Hepatocyte (in vitro differentiated cells): ENCODE data around the gene OLA1. TPM values are rescaled to one million over a fixed set of nuclear protein-coding genes. Genes with fewer than 3 reads are reported as not detected.

Source experiments
- DNase-seq: peaks from one replicate; pipeline ENCODE4 v3.0.0-alpha.2; 2016; ENCODE audit warnings: low spot score
- H2AFZ ChIP-seq: fragments of 200-600 bp; sonication (generic); 2 replicates; pipeline ENCODE4 v1.6.0; 2016; ENCODE audit warnings: antibody characterized with exemption, mild to moderate bottlenecking
- H3K27ac ChIP-seq: fragments of 200-600 bp; sonication (generic); 2 replicates; pipeline ENCODE4 v1.5.1; 2016; ENCODE audit warnings: mild to moderate bottlenecking
- H3K27me3 ChIP-seq: fragments of 200-600 bp; sonication (generic); 2 replicates; pipeline ENCODE4 v1.6.1; 2016
- H3K36me3 ChIP-seq: fragments of 200-600 bp; sonication (generic); replicated peaks from 2 replicates; pipeline ENCODE4 v1.5.1; 2016; ENCODE audit warnings: low read depth; ENCODE audit not compliant: insufficient read depth
- H3K4me1 ChIP-seq: fragments of 200-600 bp; sonication (generic); 2 replicates; pipeline ENCODE4 v1.5.1; 2016; ENCODE audit warnings: mild to moderate bottlenecking, moderate library complexity; ENCODE audit not compliant: insufficient read depth
- H3K4me2 ChIP-seq: fragments of 200-600 bp; sonication (generic); 2 replicates; pipeline ENCODE4 v1.6.0; 2016
- H3K4me3 ChIP-seq: fragments of 200-600 bp; sonication (generic); 2 replicates; pipeline ENCODE4 v1.5.1; 2016; ENCODE audit warnings: mild to moderate bottlenecking
- H3K79me2 ChIP-seq: fragments of 200-600 bp; sonication (generic); 2 replicates; pipeline ENCODE4 v1.6.0; 2017; ENCODE audit warnings: mild to moderate bottlenecking
- H3K9me2 ChIP-seq: fragments of 200-600 bp; sonication (generic); replicated peaks from 2 replicates; pipeline ENCODE4 v1.6.0; 2017; ENCODE audit warnings: mild to moderate bottlenecking; ENCODE audit not compliant: insufficient read depth
- H3K9me3 ChIP-seq: fragments of 200-600 bp; sonication (generic); 2 replicates; pipeline ENCODE4 v1.5.1; 2016; ENCODE audit warnings: low read depth, mild to moderate bottlenecking
- H4K20me1 ChIP-seq: fragments of 200-600 bp; sonication (generic); 2 replicates; pipeline ENCODE4 v1.6.0; 2016; ENCODE audit warnings: mild to moderate bottlenecking; ENCODE audit not compliant: insufficient read depth, poor library complexity, severe bottlenecking
- CTCF ChIP-seq: fragments of 200-600 bp; sonication (generic); IDR thresholded peaks from 2 replicates; pipeline ENCODE4 v1.5.1; 2016; ENCODE audit warnings: antibody characterized with exemption, mild to moderate bottlenecking; ENCODE audit not compliant: poor library complexity
- EZH2 ChIP-seq: fragments of 200-600 bp; sonication (generic); IDR thresholded peaks from 2 replicates; pipeline ENCODE4 v1.6.1; 2016; ENCODE audit warnings: antibody characterized with exemption, mild to moderate bottlenecking, borderline replicate concordance
- EZH2phosphoT487 ChIP-seq: fragments of 200-600 bp; sonication (generic); IDR thresholded peaks from one replicate; pipeline ENCODE4 v1.6.1; 2018; ENCODE audit warnings: antibody characterized with exemption, mild to moderate bottlenecking, low read depth, moderate library complexity; ENCODE audit not compliant: unreplicated experiment, severe bottlenecking
- WGBS: methylation state at CpG from one replicate; pipeline ENCODE4 v1.1.6; 2016; ENCODE audit warnings: low lambda C conversion rate; ENCODE audit errors: missing lambda C conversion rate; 5-methylcytosine and 5-hydroxymethylcytosine counted together
- polyA plus RNA-seq: library from polyadenylated mRNA; unstranded; fragments of >200 nt; fragmentation: Nextera tagmentation; extraction: Ambion mirVana; gene quantifications from 2 replicates; pipeline ENCODE4 v1.2.1, GENCODE V29; 2016
- total RNA-seq: library from RNA; depleted of rRNA; stranded (reverse); fragments of >200 nt; gene quantifications from 2 replicates; pipeline ENCODE4 v1.2.3, GENCODE V29; 2014

Gene OLA1
- total and polyA plus RNA-seq, 2 experiments from 2014 or later, result 89.3 to 89.6 TPM

- Histone ChIP-seq H3K27ac (no peak overlapping the region), H3K36me3 (no peaks in the 10 kb centered on the region), H3K79me2 (peaks cover 54% of the 10 kb centered on the region), H3K4me2 (no peak overlapping the region), H3K9me3 (no peaks in the 10 kb centered on the region), H2AFZ (no peak overlapping the region), H3K27me3 (no peaks in the 10 kb centered on the region), H3K9me2 (no peaks in the 10 kb centered on the region), H4K20me1 (no peaks in the 10 kb centered on the region), H3K4me1 (peaks cover 3% of the 10 kb centered on the region), H3K4me3 (no peak overlapping the region)
- no peak for DNase-seq
- TF ChIP-seq EZH2phosphoT487 (no peak), CTCF (no peak), EZH2 (no peak)
These were observed 67.6 kb downstream of the OLA1 start for GRCh38 chr2:174180726-174181236.

GRCh38 chr2:174180165-174180724 lies 68.1 kb downstream of the OLA1 start:
- H4K20me1 ChIP-seq, result no peaks in the 10 kb centered on the region
- peaks cover 3% of the 10 kb centered on the region for H3K4me1 ChIP-seq
- H3K79me2 ChIP-seq, result peaks cover 49% of the 10 kb centered on the region
- no peak overlapping the region for H3K4me2 ChIP-seq
- H3K36me3 ChIP-seq, result no peaks in the 10 kb centered on the region
- H3K27ac ChIP-seq, result no peak overlapping the region
- H3K27me3 ChIP-seq, result no peaks in the 10 kb centered on the region
- 84% methylated on average over 1 of the region's 1 CpG for WGBS
- no peak overlapping the region for H2AFZ ChIP-seq
- H3K4me3 ChIP-seq, result no peak overlapping the region
- peak; percentile 4 for DNase-seq
- TF ChIP-seq EZH2phosphoT487 (no peak), EZH2 (no peak), CTCF (no peak)
- no peaks in the 10 kb centered on the region for H3K9me3 ChIP-seq
- H3K9me2 ChIP-seq, result no peaks in the 10 kb centered on the region

GRCh38 chr2:174177316-174177890 lies 70.9 kb downstream of the OLA1 start:
- H3K27ac ChIP-seq, result no peak overlapping the region
- peaks cover 44% of the 10 kb centered on the region for H3K79me2 ChIP-seq
- WGBS, result 56% methylated on average over 2 of the region's 2 CpGs
- H2AFZ ChIP-seq, result no peak overlapping the region
- DNase-seq, result no peak
- no peaks in the 10 kb centered on the region for H3K9me3 ChIP-seq
- no peaks in the 10 kb centered on the region for H3K9me2 ChIP-seq
- H4K20me1 ChIP-seq, result no peaks in the 10 kb centered on the region
- H3K4me3 ChIP-seq, result no peak overlapping the region
- no peaks in the 10 kb centered on the region for H3K36me3 ChIP-seq
- TF ChIP-seq EZH2 (no peak), CTCF (no peak), EZH2phosphoT487 (no peak)
- no peak overlapping the region for H3K4me2 ChIP-seq
- no peaks in the 10 kb centered on the region for H3K27me3 ChIP-seq
- H3K4me1 ChIP-seq, result peaks cover 3% of the 10 kb centered on the region
